GM12878 (cell line): ENCODE results near the gene DGKI. TPM values are rescaled to one million over a fixed set of nuclear protein-coding genes. Genes with fewer than 3 reads are reported as not detected.

ENCODE experiments used
- ATAC-seq: fragments of 200-7000 bp; cut with Tn5 transposase; 3 replicates; pipeline ENCODE4 v1.9.1; 2020; ENCODE audit warnings: mild to moderate bottlenecking, moderate library complexity
- BruUV-seq: library from RNA; stranded (reverse); fragments of 400-500 nt; replicated peaks from 2 replicates; lab custom pipeline; 2021; lab: Mats Ljungman, UMichigan
- CTCF ChIA-PET: fragments of 300-600 bp; sonication (Branson Sonifier 250); formaldehyde crosslinking; extraction: SDS; loops from one replicate; lab custom pipeline; 2021; ENCODE audit warnings: inconsistent platforms; lab: Yijun Ruan, JAX
- POLR2A ChIA-PET: fragments of 350-600 bp; formaldehyde crosslinking; extraction: SDS; loops from one replicate; lab custom pipeline; 2021; ENCODE audit warnings: inconsistent platforms; lab: Charles Lee
- RAD21 ChIA-PET: fragments of 300-600 bp; sonication (Branson Sonifier 250); formaldehyde crosslinking; loops from one replicate; lab custom pipeline; 2023; ENCODE audit warnings: antibody characterized with exemption; ENCODE audit not compliant: unreplicated experiment; lab: Charles Lee
- SMC1A ChIA-PET: fragments of 300-600 bp; sonication (Branson Sonifier 250); formaldehyde crosslinking; loops from one replicate; lab custom pipeline; 2023; ENCODE audit not compliant: unreplicated experiment, uncharacterized antibody; lab: Charles Lee
- DNase-seq: peaks from one replicate; pipeline ENCODE4 v3.0.0-alpha.2; 2011; ENCODE audit warnings: low read depth, low spot score
- FAIRE-seq: peaks from 3 replicates; lab custom pipeline; 2011; peaks lifted over from hg19 to GRCh38; lab: Jason Lieb, UNC
- H2AFZ ChIP-seq: 2 replicates; pipeline ENCODE4 v1.6.0; 2011; ENCODE audit warnings: low read depth, low read length, control low read depth; ENCODE audit not compliant: control insufficient read depth
- H3K27ac ChIP-seq: 2 replicates; pipeline ENCODE4 v1.5.1; 2011; ENCODE audit warnings: control low read depth; ENCODE audit not compliant: control insufficient read depth, insufficient read depth
- H3K27me3 ChIP-seq, 2 experiments: replicated peaks in 1 of 2; 2 replicates each; pipeline versions ENCODE4 v1.6.0 to v1.6.1; 2011; ENCODE audit warnings: low read length in 1 of 2; ENCODE audit not compliant: control insufficient read depth in 2 of 2, insufficient read depth in 2 of 2
- H3K36me3 ChIP-seq, 2 experiments: 2 replicates each; pipeline ENCODE4 v1.5.1; 2011; ENCODE audit warnings: low read length in 1 of 2; ENCODE audit not compliant: control insufficient read depth in 2 of 2, insufficient read depth in 2 of 2
- H3K4me1 ChIP-seq: 2 replicates; pipeline ENCODE4 v1.6.1; 2011; ENCODE audit warnings: mild to moderate bottlenecking, low read length, moderate library complexity, mixed read lengths; ENCODE audit not compliant: control insufficient read depth, insufficient read depth
- H3K4me2 ChIP-seq: 2 replicates; pipeline ENCODE4 v1.6.0; 2011; ENCODE audit warnings: control low read depth; ENCODE audit not compliant: control insufficient read depth, insufficient read depth
- H3K4me3 ChIP-seq: fragments of 200-600 bp; sonication (generic); 2 replicates; pipeline ENCODE4 v1.5.1; 2016
- H3K79me2 ChIP-seq: 2 replicates; pipeline ENCODE4 v1.6.0; 2011; ENCODE audit warnings: low read length; ENCODE audit not compliant: control insufficient read depth, insufficient read depth
- H3K9ac ChIP-seq: 2 replicates; pipeline ENCODE4 v1.8.0; 2011; ENCODE audit warnings: low read length, control low read depth, mixed read lengths; ENCODE audit not compliant: control insufficient read depth, insufficient read depth
- H3K9me3 ChIP-seq: replicated peaks from 3 replicates; pipeline ENCODE4 v1.5.1; 2011; ENCODE audit warnings: mild to moderate bottlenecking, low read length; ENCODE audit not compliant: control insufficient read depth, insufficient read depth
- H4K20me1 ChIP-seq: 2 replicates; pipeline ENCODE4 v1.6.0; 2011; ENCODE audit not compliant: control insufficient read depth, insufficient read depth
- BHLHE40 ChIP-seq, 2 experiments: fragments of 450-650 bp in 1 of 2; IDR thresholded peaks; 2 replicates each; pipeline ENCODE4 v1.6.1; 2011 to 2017; ENCODE audit warnings: low read depth in 2 of 2, borderline replicate concordance in 1 of 2, improper control_type of control experiment in 1 of 2, low read length in 1 of 2, mild to moderate bottlenecking in 1 of 2
- EZH2 ChIP-seq: IDR thresholded peaks from 2 replicates; pipeline ENCODE4 v1.6.1; 2012; ENCODE audit warnings: low read depth, mild to moderate bottlenecking, control low read depth, inconsistent platforms, low read length, borderline replicate concordance; ENCODE audit not compliant: control insufficient read depth
- MTA2 ChIP-seq: fragments of 450-650 bp; IDR thresholded peaks from 2 replicates; pipeline ENCODE4 v1.6.1; 2016; ENCODE audit warnings: low read depth, mild to moderate bottlenecking, moderate library complexity
- NFYA ChIP-seq: IDR thresholded peaks from 2 replicates; pipeline ENCODE4 v1.6.1; 2011; ENCODE audit warnings: low read depth, mild to moderate bottlenecking, low read length, improper control_type of control experiment, borderline replicate concordance
- NRF1 ChIP-seq: conservative IDR thresholded peaks from 2 replicates; pipeline ENCODE4 v1.6.1; 2011; ENCODE audit warnings: mild to moderate bottlenecking, low read depth, low read length, improper control_type of control experiment
- RAD21 ChIP-seq: IDR thresholded peaks from 2 replicates; pipeline ENCODE4 v1.6.1; 2011; ENCODE audit warnings: mild to moderate bottlenecking, low read depth, low read length, moderate library complexity; ENCODE audit not compliant: insufficient read depth
- SP1 ChIP-seq: IDR thresholded peaks from one replicate; pipeline ENCODE4 v1.6.1; 2011; ENCODE audit warnings: low read depth, low read length
- YBX1 ChIP-seq: fragments of 450-650 bp; IDR thresholded peaks from 2 replicates; pipeline ENCODE4 v1.6.1; 2016; ENCODE audit warnings: antibody characterized with exemption
- ZZZ3 ChIP-seq: IDR thresholded peaks from 2 replicates; pipeline ENCODE4 v1.6.1; 2011; ENCODE audit warnings: low read depth; ENCODE audit not compliant: control insufficient read depth, insufficient read length
- WGBS: methylation state at CpG from one replicate; pipeline ENCODE4 v1.1.6; 2016; ENCODE audit warnings: low lambda C conversion rate; ENCODE audit not compliant: insufficient replicate concordance, insufficient coverage; ENCODE audit errors: missing lambda C conversion rate; 5-methylcytosine and 5-hydroxymethylcytosine counted together
- in situ Hi-C: fragments of 300-500 bp; cut with MboI; formaldehyde crosslinking; loops from 9 replicates; pipeline ENCODE4 v1.14.3; 2018; ENCODE audit warnings: mixed read lengths
- intact Hi-C: fragments of 100-400 bp; cut with micrococcal nuclease; formaldehyde crosslinking; loops from one replicate; pipeline ENCODE4 v1.14.2; 2022; ENCODE audit not compliant: unreplicated experiment
- polyA plus RNA-seq, 11 experiments: library from polyadenylated mRNA; depleted of rRNA in 4 of 11; unstranded in 6 of 11; stranded (reverse) in 5 of 11; fragments of >200 nt; fragmentation: Nextera tagmentation in 4 of 11; fragmentation: Illumina TruSeq in 1 of 11; extraction: Ambion mirVana in 4 of 11; extraction: Trizol in 1 of 11; gene quantifications; 1 replicate in 1 of 11; 2 replicates in 10 of 11; pipeline versions ENCODE4 v1.2.1 to v1.2.3, GENCODE V29; 2011 to 2016; ENCODE audit warnings: inconsistent platforms in 2 of 11, missing spikeins in 2 of 11, low read depth in 1 of 11
- total RNA-seq, 4 experiments: library from RNA; depleted of rRNA in 3 of 4; stranded (reverse); fragments of >200 nt in 3 of 4; fragmentation: Illumina TruSeq in 1 of 4; extraction: Trizol in 1 of 4; gene quantifications; 2 replicates each; pipeline versions ENCODE4 v1.2.1 to v1.2.3, GENCODE V29; 2013 to 2021
- TF ChIP-seq, protein P1 (sequence below): fragments of 450-650 bp; IDR thresholded peaks from 2 replicates; pipeline ENCODE4 v1.6.1; 2016; ENCODE audit warnings: mild to moderate bottlenecking, moderate library complexity, borderline replicate concordance

The DGKI gene
- total and polyA plus RNA-seq, 10 of the 15 experiments (the other 5 are each of a cell fraction or from before 2014, with no cell fraction given) = 10.4 to 37.1 (median 22.1) TPM

DNA sequence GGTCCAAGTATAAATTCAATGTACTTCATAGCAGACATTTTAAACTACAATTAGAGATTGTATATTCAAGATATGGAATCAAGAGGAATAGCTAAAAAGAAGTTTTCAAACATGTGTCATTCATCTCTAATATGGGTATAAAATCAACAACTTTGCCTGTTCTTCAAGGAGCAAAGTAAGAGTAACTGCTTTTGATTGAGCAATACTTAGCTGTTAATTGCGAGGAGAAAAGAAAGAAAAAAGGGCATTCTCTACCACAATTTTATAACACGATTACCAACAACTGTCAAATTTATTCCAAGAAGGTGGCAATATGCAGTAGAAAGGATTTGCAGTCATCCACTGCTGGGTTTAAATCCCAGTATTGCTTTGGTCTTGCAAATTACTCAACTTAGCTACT is 356.9 kb downstream of the DGKI start (continued):
- TF ChIP-seq EZH2 (no peak), SP1 (no peak)

DNA sequence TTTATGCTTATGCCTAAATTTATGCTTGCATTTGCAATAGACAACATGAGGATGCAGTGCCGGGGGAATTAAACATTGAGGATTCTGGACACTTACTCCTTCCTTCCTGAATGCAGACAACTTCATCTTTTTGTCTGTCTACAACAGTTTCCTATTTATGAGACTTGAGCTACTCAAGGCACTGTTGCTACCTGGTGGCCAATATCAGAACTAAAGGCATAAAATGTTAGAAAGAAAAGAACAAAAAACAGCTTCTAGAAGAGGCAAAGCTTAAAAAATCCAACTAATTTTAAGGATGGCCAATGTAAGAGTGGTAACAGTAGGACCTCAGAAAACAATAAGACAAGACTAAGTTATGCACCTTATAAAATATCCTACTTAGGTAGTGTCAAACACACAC is 358.7 kb downstream of the DGKI start:
- Histone ChIP-seq H3K27me3 (no peaks in the 10 kb centered on the region), H3K4me2 (no peak overlapping the region), H3K27ac (no peak overlapping the region), H3K79me2 (no peaks in the 10 kb centered on the region), H2AFZ (no peak overlapping the region), H3K4me3 (no peak overlapping the region), H3K9me3 (no peaks in the 10 kb centered on the region), H4K20me1 (no peaks in the 10 kb centered on the region), H3K36me3 (no peaks in the 10 kb centered on the region), H3K9ac (no peak overlapping the region), H3K4me1 (no peaks in the 10 kb centered on the region)
- TF ChIP-seq RAD21 = peak; percentile 18; the same call in 1 of the 2 replicates
- no peak for TF ChIP-seq ZZZ3
- POLR2A ChIA-PET = no interaction called here
- intact Hi-C loops = no loop called here
- CTCF ChIA-PET = interaction anchor here (1.1 to 1.9 kb wide), 2 partner anchors 11 to 104 kb away, joined by 4 to 7 read pairs; no protein-coding TSS in a partner anchor
- 0% methylated on average over 1 of the region's 1 CpG for WGBS
- no peak for FAIRE-seq
- no peak for DNase-seq
- BruUV-seq = no TSS peak
- SMC1A ChIA-PET = interaction anchor here (3.2 kb wide), 1 partner anchor 11 kb away, joined by 12 read pairs; no protein-coding TSS in a partner anchor
- RAD21 ChIA-PET = interaction anchor here (1.0 kb wide), 1 partner anchor 12 kb away, joined by 4 read pairs; no protein-coding TSS in a partner anchor
- in situ Hi-C loops = no loop called here
- ATAC-seq = no peak

DNA sequence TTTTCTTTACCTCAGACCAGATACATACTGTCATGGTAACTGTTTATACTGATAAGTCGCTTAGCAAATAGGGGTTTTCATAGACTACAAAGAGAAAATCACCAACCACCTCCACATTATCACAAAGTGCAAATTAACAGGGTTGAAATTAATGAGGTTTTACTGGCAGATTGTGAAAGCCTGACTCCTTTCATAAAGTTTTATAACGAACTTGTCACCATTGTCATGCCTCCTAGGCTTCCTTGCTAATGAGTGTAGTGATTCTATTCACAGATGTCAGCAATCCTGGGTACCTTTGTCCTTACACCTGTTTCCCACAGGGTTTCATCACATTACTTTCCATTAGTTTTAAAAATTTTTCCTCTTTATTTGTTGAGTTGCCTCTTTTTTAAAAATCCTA is 361.0 kb downstream of the DGKI start:
- Histone ChIP-seq H3K4me1 (no peaks in the 10 kb centered on the region), H3K9ac (no peak overlapping the region), H2AFZ (no peak overlapping the region), H3K36me3 (no peaks in the 10 kb centered on the region), H3K4me2 (no peak overlapping the region), H3K4me3 (no peak overlapping the region), H3K27ac (no peak overlapping the region), H4K20me1 (no peaks in the 10 kb centered on the region), H3K9me3 (no peaks in the 10 kb centered on the region), H3K27me3 (no peaks in the 10 kb centered on the region), H3K79me2 (no peaks in the 10 kb centered on the region)
- ChIA-PET RAD21 (no interaction called here), SMC1A (interaction anchor here (2.1 to 2.7 kb wide), 2 partner anchors 9 to 18 kb away, joined by 13 read pairs; no protein-coding TSS in a partner anchor), POLR2A (no interaction called here), CTCF (interaction anchor here (0.6 to 0.7 kb wide), 2 partner anchors 18 to 106 kb away, joined by 3 to 6 read pairs; no protein-coding TSS in a partner anchor)
- no peak for ATAC-seq
- in situ Hi-C loops (no loop called here), intact Hi-C loops (no loop called here)
- TF ChIP-seq NRF1 (no peak), YBX1 (no peak), MTA2 (peak; percentile 82), BHLHE40 (IDR thresholded peaks at IDR 0.05; ENCODE audit: borderline replicate concordance in 1 of 2, low read depth in 2 of 2, low read length in 1 of 2) (no peak), NFYA (no peak)
- TF ChIP-seq, protein P1, sequence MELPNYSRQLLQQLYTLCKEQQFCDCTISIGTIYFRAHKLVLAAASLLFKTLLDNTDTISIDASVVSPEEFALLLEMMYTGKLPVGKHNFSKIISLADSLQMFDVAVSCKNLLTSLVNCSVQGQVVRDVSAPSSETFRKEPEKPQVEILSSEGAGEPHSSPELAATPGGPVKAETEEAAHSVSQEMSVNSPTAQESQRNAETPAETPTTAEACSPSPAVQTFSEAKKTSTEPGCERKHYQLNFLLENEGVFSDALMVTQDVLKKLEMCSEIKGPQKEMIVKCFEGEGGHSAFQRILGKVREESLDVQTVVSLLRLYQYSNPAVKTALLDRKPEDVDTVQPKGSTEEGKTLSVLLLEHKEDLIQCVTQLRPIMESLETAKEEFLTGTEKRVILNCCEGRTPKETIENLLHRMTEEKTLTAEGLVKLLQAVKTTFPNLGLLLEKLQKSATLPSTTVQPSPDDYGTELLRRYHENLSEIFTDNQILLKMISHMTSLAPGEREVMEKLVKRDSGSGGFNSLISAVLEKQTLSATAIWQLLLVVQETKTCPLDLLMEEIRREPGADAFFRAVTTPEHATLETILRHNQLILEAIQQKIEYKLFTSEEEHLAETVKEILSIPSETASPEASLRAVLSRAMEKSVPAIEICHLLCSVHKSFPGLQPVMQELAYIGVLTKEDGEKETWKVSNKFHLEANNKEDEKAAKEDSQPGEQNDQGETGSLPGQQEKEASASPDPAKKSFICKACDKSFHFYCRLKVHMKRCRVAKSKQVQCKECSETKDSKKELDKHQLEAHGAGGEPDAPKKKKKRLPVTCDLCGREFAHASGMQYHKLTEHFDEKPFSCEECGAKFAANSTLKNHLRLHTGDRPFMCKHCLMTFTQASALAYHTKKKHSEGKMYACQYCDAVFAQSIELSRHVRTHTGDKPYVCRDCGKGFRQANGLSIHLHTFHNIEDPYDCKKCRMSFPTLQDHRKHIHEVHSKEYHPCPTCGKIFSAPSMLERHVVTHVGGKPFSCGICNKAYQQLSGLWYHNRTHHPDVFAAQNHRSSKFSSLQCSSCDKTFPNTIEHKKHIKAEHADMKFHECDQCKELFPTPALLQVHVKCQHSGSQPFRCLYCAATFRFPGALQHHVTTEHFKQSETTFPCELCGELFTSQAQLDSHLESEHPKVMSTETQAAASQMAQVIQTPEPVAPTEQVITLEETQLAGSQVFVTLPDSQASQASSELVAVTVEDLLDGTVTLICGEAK = peak; percentile 56; the same call in 1 of the 2 replicates
- no TSS peak for BruUV-seq
- WGBS = 2% methylated on average over 2 of the region's 2 CpGs
- FAIRE-seq = no peak
- DNase-seq = no peak
